Gastrocnemius medialis (tissue), 4 donors: ENCODE results near the gene KCNH2. TPM values are rescaled to one million over a fixed set of nuclear protein-coding genes. Genes with fewer than 3 reads are reported as not detected.

ENCODE experiments used
- ATAC-seq, 2 donors: fragments of 150-250 bp; one replicate each; pipeline ENCODE4 v1.9.1; 2016
- DNase-seq, 2 donors: peaks; one replicate each; pipeline ENCODE4 v3.0.0-alpha.2; 2019
- H3K27ac ChIP-seq, 4 donors: fragments of 200-600 bp; sonication (generic); 1 replicate in 1 of 4; 2 replicates in 3 of 4; pipeline ENCODE4 v1.5.1; 2016 to 2018; ENCODE audit warnings: mild to moderate bottlenecking in 2 of 4, moderate library complexity in 1 of 4
- H3K27me3 ChIP-seq, 3 donors: fragments of 200-600 bp; sonication (generic) in 2 of 3; 1 replicate in 1 of 3; 2 replicates in 2 of 3; pipeline versions ENCODE4 v1.5.1 to v1.6.0; 2016 to 2019; ENCODE audit warnings: mild to moderate bottlenecking in 1 of 3, moderate library complexity in 1 of 3
- H3K36me3 ChIP-seq, 2 donors: fragments of 200-600 bp; sonication (generic) in 1 of 2; one replicate each; pipeline ENCODE4 v1.5.1; 2017 to 2018
- H3K4me1 ChIP-seq, 2 donors: fragments of 200-600 bp; sonication (generic) in 1 of 2; one replicate each; pipeline ENCODE4 v1.5.1; 2016 to 2017; ENCODE audit warnings: mild to moderate bottlenecking in 2 of 2
- H3K4me3 ChIP-seq, 4 donors: fragments of 200-600 bp; sonication (generic) in 3 of 4; 1 replicate in 1 of 4; 2 replicates in 3 of 4; pipeline ENCODE4 v1.5.1; 2016 to 2019; ENCODE audit warnings: mild to moderate bottlenecking in 2 of 4
- H3K9me3 ChIP-seq, 3 donors: fragments of 200-600 bp; sonication (generic) in 2 of 3; 1 replicate in 1 of 3; 2 replicates in 2 of 3; pipeline ENCODE4 v1.5.1; 2016 to 2019
- POLR2A ChIP-seq, 2 donors: fragments of 450-650 bp; IDR thresholded peaks; one replicate each; pipeline ENCODE4 v1.6.1; 2017; ENCODE audit warnings: antibody characterized with exemption in 2 of 2, mild to moderate bottlenecking in 2 of 2, moderate library complexity in 2 of 2
- in situ Hi-C, 4 donors: fragments of 200-750 bp; cut with MboI; loops; one replicate each; pipeline versions ENCODE4 v1.15.0 to v1.8.0; 2017; ENCODE audit warnings: low sequenced_read_pairs in 4 of 4
- intact Hi-C: fragments of 100-400 bp; cut with DNase I; formaldehyde crosslinking; loops from one replicate; pipeline ENCODE4 v1.15.1; 2023; ENCODE audit warnings: low total_unique reads
- total RNA-seq, 4 donors: library from RNA; depleted of rRNA; stranded (reverse); fragments of >200 nt; gene quantifications; one replicate each; pipeline versions ENCODE4 v1.1.0 to v1.2.3, GENCODE V29; 2016
- TF ChIP-seq, protein P1 (sequence below), 5 experiments: fragments of 450-650 bp in 3 of 5; fragments of 200-600 bp in 2 of 5; sonication (generic) in 2 of 5; IDR thresholded peaks in 4 of 5; conservative IDR thresholded peaks in 1 of 5; 1 replicate in 4 of 5; 2 replicates in 1 of 5; pipeline ENCODE4 v1.5.1; 2016 to 2019; ENCODE audit warnings: antibody characterized with exemption in 5 of 5, mild to moderate bottlenecking in 3 of 5, moderate library complexity in 3 of 5

Gene KCNH2
- total RNA-seq, 4 donors from 2014 or later, result 0.19 to 1.00 (median 0.46) TPM; not detected in 1

DNA sequence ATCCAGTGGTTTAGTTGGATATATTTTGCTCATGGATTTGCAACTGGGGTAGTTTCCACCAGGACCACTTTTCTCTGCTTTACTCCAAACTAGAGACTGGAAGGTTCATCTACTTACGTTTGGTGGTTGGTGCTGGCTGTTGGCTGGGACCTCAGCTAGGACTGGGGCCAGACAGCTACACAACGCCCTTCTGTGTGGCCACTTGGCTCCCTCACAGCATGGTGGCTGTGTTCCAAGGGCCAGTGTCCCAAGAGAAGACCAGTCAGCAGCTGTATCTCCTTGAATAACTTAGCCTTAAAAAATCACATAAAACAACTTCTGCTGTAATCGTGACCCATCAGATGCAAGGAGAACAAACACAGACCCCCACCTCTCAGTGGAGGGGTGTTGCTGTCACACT is 4.2 kb upstream of the KCNH2 start:
- H3K4me3 ChIP-seq, result no peak overlapping the region
- no peak for DNase-seq
- ATAC-seq, result no peak
- in situ Hi-C loops (loop anchor here (10.0 to 25.0 kb wide), 2 partner anchors 78 to 195 kb away; no protein-coding TSS in a partner anchor), intact Hi-C loops (loop anchor here (10.0 kb wide), 1 partner anchor 208 kb away; no protein-coding TSS in a partner anchor)
- peaks cover 0 to 9% of the 10 kb centered on the region in 2 donors for H3K4me1 ChIP-seq
- no peaks in the 10 kb centered on the region for H3K9me3 ChIP-seq
- H3K27me3 ChIP-seq, result peaks cover 20 to 37% (median 25%) of the 10 kb centered on the region in 3 donors
- TF ChIP-seq, protein P1, sequence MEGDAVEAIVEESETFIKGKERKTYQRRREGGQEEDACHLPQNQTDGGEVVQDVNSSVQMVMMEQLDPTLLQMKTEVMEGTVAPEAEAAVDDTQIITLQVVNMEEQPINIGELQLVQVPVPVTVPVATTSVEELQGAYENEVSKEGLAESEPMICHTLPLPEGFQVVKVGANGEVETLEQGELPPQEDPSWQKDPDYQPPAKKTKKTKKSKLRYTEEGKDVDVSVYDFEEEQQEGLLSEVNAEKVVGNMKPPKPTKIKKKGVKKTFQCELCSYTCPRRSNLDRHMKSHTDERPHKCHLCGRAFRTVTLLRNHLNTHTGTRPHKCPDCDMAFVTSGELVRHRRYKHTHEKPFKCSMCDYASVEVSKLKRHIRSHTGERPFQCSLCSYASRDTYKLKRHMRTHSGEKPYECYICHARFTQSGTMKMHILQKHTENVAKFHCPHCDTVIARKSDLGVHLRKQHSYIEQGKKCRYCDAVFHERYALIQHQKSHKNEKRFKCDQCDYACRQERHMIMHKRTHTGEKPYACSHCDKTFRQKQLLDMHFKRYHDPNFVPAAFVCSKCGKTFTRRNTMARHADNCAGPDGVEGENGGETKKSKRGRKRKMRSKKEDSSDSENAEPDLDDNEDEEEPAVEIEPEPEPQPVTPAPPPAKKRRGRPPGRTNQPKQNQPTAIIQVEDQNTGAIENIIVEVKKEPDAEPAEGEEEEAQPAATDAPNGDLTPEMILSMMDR (IDR thresholded peaks at IDR 0.05 in 4 of 5, conservative IDR thresholded peaks at IDR 0.05 in 1 of 5), result no peak
- TF ChIP-seq POLR2A (IDR thresholded peaks at IDR 0.05), result no peak
- no peaks in the 10 kb centered on the region for H3K36me3 ChIP-seq
- no peak overlapping the region for H3K27ac ChIP-seq

DNA sequence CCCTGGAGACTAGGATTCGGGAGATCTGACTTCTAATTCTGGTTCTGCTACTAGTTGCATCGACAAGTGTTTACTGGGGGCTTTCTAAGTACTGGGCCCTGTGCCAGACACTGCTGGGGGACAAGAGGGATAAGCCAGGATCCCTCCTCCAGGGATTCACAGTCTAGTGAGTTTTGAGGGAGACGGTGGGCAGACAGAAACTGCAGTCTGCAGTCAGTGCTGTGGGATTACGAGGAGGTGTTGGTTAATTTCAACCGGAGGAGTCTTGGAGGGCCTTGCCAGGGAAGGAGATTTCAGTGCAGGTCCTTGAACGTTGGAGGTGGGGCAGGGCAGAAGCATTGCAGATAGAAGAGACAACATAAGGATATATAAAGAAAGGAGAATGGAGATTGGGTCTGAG is 3.5 kb upstream of the KCNH2 start:
- Histone ChIP-seq H3K9me3 (no peaks in the 10 kb centered on the region), H3K27me3 (peaks cover 27 to 44% (median 32%) of the 10 kb centered on the region in 3 donors), H3K27ac (no peak overlapping the region), H3K36me3 (no peaks in the 10 kb centered on the region), H3K4me1 (peaks cover 0 to 13% of the 10 kb centered on the region in 2 donors), H3K4me3 (no peak overlapping the region)
- no peak for DNase-seq
- TF ChIP-seq POLR2A (IDR thresholded peaks at IDR 0.05), result no peak
- TF ChIP-seq, protein P1 (IDR thresholded peaks at IDR 0.05 in 4 of 5, conservative IDR thresholded peaks at IDR 0.05 in 1 of 5), result no peak
- intact Hi-C loops, result loop anchor here (10.0 kb wide), 1 partner anchor 207 kb away; no protein-coding TSS in a partner anchor
- no peak for ATAC-seq
- in situ Hi-C loops, result loop anchor here (10.0 to 25.0 kb wide), 2 partner anchors 77 to 194 kb away; no protein-coding TSS in a partner anchor

DNA sequence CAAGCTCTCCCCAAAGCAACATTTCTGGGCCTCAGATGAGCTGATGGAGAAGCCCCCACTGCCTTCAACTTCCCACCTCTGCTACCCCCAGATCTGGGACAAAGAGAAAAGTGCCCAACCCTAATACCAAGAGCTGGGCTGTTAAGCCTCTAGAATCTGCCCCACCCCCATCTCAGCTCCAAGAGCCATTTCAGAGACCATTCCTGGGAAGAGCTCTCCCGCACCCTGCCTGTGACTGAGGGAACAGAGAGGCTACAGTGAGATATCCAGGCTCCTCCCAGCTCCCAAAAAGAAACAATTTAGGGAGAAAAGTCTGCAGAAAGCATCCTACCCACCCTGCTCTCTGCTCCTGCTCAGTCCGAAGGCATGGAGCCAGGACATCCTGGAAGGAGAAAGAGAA is 2.5 kb upstream of the KCNH2 start:
- no peak for ATAC-seq
- peaks cover 0 to 13% of the 10 kb centered on the region in 2 donors for H3K4me1 ChIP-seq
- DNase-seq, result no peak
- H3K27me3 ChIP-seq, result peaks cover 37 to 54% (median 42%) of the 10 kb centered on the region in 3 donors
- H3K9me3 ChIP-seq, result no peaks in the 10 kb centered on the region
- H3K36me3 ChIP-seq, result no peaks in the 10 kb centered on the region
- no peak overlapping the region for H3K4me3 ChIP-seq
- intact Hi-C loops (loop anchor here (10.0 kb wide), 1 partner anchor 206 kb away; no protein-coding TSS in a partner anchor), in situ Hi-C loops (loop anchor here (10.0 to 25.0 kb wide), 2 partner anchors 76 to 193 kb away; no protein-coding TSS in a partner anchor)
- TF ChIP-seq, protein P1 (IDR thresholded peaks at IDR 0.05 in 4 of 5, conservative IDR thresholded peaks at IDR 0.05 in 1 of 5), result no peak
- no peak for TF ChIP-seq POLR2A (IDR thresholded peaks at IDR 0.05)
- H3K27ac ChIP-seq, result no peak overlapping the region

DNA sequence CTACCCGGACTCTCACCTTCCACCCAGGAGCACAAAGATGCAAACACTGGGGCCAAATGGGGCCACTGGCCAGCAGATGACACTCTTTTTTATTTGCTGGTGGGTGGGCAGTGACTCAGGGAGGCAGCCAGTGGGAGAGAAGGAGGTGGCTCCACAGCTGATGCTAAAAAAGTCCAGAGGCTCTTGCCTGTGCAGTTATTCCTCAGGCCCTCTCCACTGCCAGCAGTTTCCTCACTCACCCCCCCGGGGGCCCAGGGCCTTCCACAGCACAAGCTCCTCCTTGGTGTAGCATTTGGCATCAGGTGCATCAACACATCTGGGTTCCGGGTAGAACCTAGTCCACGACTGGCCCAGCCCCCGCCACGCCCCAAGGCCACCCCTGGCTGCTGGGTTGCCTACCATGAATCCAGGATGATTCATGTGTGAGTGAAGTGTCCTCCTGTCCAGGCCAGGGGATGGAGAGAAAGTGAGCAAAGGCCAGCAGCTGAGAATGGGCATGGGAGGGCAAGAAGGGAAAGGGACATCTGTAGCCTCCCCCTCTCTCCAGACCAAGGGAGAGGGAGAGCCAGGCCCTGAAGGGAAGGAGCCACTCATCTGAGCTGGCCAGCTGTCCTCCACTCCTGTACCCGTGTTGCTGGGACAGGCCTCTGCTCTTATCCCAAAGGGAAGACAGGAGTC is 1.7 kb upstream of the KCNH2 start:
- intact Hi-C loops, result loop anchor here (10.0 kb wide), 1 partner anchor 205 kb away; no protein-coding TSS in a partner anchor
- Histone ChIP-seq H3K27me3 (peaks cover 44 to 60% (median 50%) of the 10 kb centered on the region in 3 donors), H3K4me3 (no peak overlapping the region), H3K9me3 (no peaks in the 10 kb centered on the region), H3K36me3 (no peaks in the 10 kb centered on the region), H3K4me1 (peaks cover 5 to 13% of the 10 kb centered on the region in 2 donors), H3K27ac (no peak overlapping the region)
- DNase-seq (no peak), ATAC-seq (no peak)
- in situ Hi-C loops, result loop anchor here (10.0 to 25.0 kb wide), 2 partner anchors 75 to 193 kb away; no protein-coding TSS in a partner anchor
- TF ChIP-seq POLR2A (IDR thresholded peaks at IDR 0.05), result no peak
- TF ChIP-seq, protein P1 (IDR thresholded peaks at IDR 0.05 in 4 of 5, conservative IDR thresholded peaks at IDR 0.05 in 1 of 5), result no peak
